B cell (primary cell): ENCODE data around the gene B4GALNT3. TPM values are rescaled to one million over a fixed set of nuclear protein-coding genes. Genes with fewer than 3 reads are reported as not detected.

Experiments used
- ATAC-seq: fragments of 200-7000 bp; cut with Tn5 transposase; one replicate; pipeline ENCODE4 v1.10.0; 2021; ENCODE audit warnings: low read depth, mild to moderate bottlenecking, moderate number of reproducible peaks, moderate library complexity
- CTCF ChIA-PET: fragments of 350-600 bp; sonication (Branson Sonifier 250); formaldehyde crosslinking; loops from one replicate; lab custom pipeline; 2021; ENCODE audit warnings: antibody characterized with exemption, inconsistent platforms; lab: Charles Lee
- POLR2A ChIA-PET: fragments of 350-600 bp; sonication (Branson Sonifier 250); formaldehyde crosslinking; loops from one replicate; lab custom pipeline; 2021; ENCODE audit warnings: antibody characterized with exemption; lab: Charles Lee
- DNase-seq: peaks from one replicate; pipeline ENCODE4 v3.0.0; 2013
- H2AFZ ChIP-seq: 2 replicates; pipeline ENCODE4 v1.6.1; 2012; ENCODE audit warnings: mild to moderate bottlenecking, low read depth, low read length; ENCODE audit not compliant: insufficient read depth, poor library complexity, severe bottlenecking
- H3K27ac ChIP-seq, 2 donors: 1 replicate in 1 of 2; 2 replicates in 1 of 2; pipeline ENCODE4 v1.5.1; 2012 to 2013; ENCODE audit warnings: low read length in 2 of 2, mild to moderate bottlenecking in 2 of 2, moderate library complexity in 1 of 2
- H3K27me3 ChIP-seq, 4 experiments: fragments of 200-600 bp in 1 of 4; sonication (generic) in 1 of 4; replicated peaks in 1 of 4; 1 replicate in 2 of 4; 2 replicates in 2 of 4; pipeline versions ENCODE4 v1.6.1 to v1.7.0; 2013 to 2016; ENCODE audit warnings: low read length in 3 of 4, mild to moderate bottlenecking in 2 of 4, mixed read lengths in 1 of 4, moderate library complexity in 1 of 4; ENCODE audit not compliant: insufficient read depth in 4 of 4, control insufficient read depth in 3 of 4; ENCODE audit errors: control extremely low read depth in 1 of 4
- H3K36me3 ChIP-seq, 2 experiments: replicated peaks in 1 of 2; 1 replicate in 1 of 2; 2 replicates in 1 of 2; pipeline versions ENCODE4 v1.6.1 to v1.7.1; 2013; ENCODE audit warnings: low read length in 1 of 2; ENCODE audit not compliant: insufficient read depth in 2 of 2, control insufficient read depth in 1 of 2; ENCODE audit errors: control extremely low read depth in 1 of 2, extremely low read depth in 1 of 2
- H3K4me1 ChIP-seq, 2 donors: fragments of 200-600 bp in 1 of 2; sonication (generic) in 1 of 2; 1 replicate in 1 of 2; 2 replicates in 1 of 2; pipeline versions ENCODE4 v1.5.1 to v1.6.1; 2013 to 2017; ENCODE audit warnings: low read length in 2 of 2; ENCODE audit not compliant: control insufficient read depth in 2 of 2, insufficient read depth in 2 of 2
- H3K4me2 ChIP-seq: replicated peaks from 2 replicates; pipeline ENCODE3; 2012; ENCODE audit warnings: mild to moderate bottlenecking, low read depth, low read length; ENCODE audit not compliant: poor library complexity, severe bottlenecking
- H3K4me3 ChIP-seq, 5 experiments: fragments of 200-600 bp in 1 of 5; sonication (generic) in 1 of 5; 1 replicate in 3 of 5; 2 replicates in 2 of 5; pipeline versions ENCODE4 v1.5.1 to v1.7.0; 2011 to 2016; ENCODE audit warnings: low read length in 4 of 5, mild to moderate bottlenecking in 4 of 5, low read depth in 2 of 5, control low read depth in 1 of 5, moderate library complexity in 1 of 5; ENCODE audit not compliant: insufficient read depth in 1 of 5; ENCODE audit errors: control extremely low read depth in 1 of 5, extremely low read depth in 1 of 5
- H3K79me2 ChIP-seq: fragments of 200-600 bp; sonication (generic); one replicate; pipeline ENCODE4 v1.6.0; 2016; ENCODE audit warnings: low read length; ENCODE audit not compliant: control insufficient read depth, insufficient read depth
- H3K9ac ChIP-seq: fragments of 200-600 bp; sonication (generic); 2 replicates; pipeline ENCODE4 v1.6.1; 2017; ENCODE audit warnings: mild to moderate bottlenecking, low read length, moderate library complexity
- H3K9me3 ChIP-seq, 3 donors: one replicate each; pipeline versions ENCODE4 v1.6.1 to v1.7.1; 2013; ENCODE audit warnings: low read length in 2 of 3; ENCODE audit not compliant: control insufficient read depth in 2 of 3, insufficient read depth in 1 of 3; ENCODE audit errors: control extremely low read depth in 1 of 3
- H4K20me1 ChIP-seq: 2 replicates; pipeline ENCODE4 v1.6.0; 2012; ENCODE audit warnings: mild to moderate bottlenecking, low read length; ENCODE audit not compliant: insufficient read depth, control insufficient read depth, poor library complexity, severe bottlenecking
- H3K27ac Mint-ChIP-seq: one replicate; pipeline ENCODE4 v1.8.0; 2021; ENCODE audit warnings: mixed read lengths
- H3K27me3 Mint-ChIP-seq: one replicate; pipeline ENCODE4 v1.8.0; 2021; ENCODE audit warnings: mixed read lengths
- H3K4me1 Mint-ChIP-seq: one replicate; pipeline ENCODE4 v1.8.0; 2021; ENCODE audit warnings: mixed read lengths
- H3K4me3 Mint-ChIP-seq: one replicate; pipeline ENCODE4 v1.8.0; 2021; ENCODE audit warnings: mixed read lengths
- H3K9me3 Mint-ChIP-seq: one replicate; pipeline ENCODE4 v1.8.0; 2022; ENCODE audit warnings: mixed read lengths; ENCODE audit not compliant: insufficient read depth
- CTCF ChIP-seq: fragments of 200-600 bp; IDR thresholded peaks from one replicate; pipeline ENCODE4 v1.8.0; 2022; ENCODE audit warnings: antibody characterized with exemption, mild to moderate bottlenecking
- EZH2 ChIP-seq: IDR thresholded peaks from 2 replicates; pipeline ENCODE4 v1.6.1; 2012; ENCODE audit warnings: borderline replicate concordance, low read depth, mild to moderate bottlenecking, moderate library complexity, low read length; ENCODE audit not compliant: insufficient read depth, poor library complexity, severe bottlenecking
- WGBS: methylation state at CpG from one replicate; pipeline ENCODE4 v1.1.5; 2013; ENCODE audit warnings: missing lambda C conversion rate; ENCODE audit not compliant: insufficient coverage; 5-methylcytosine and 5-hydroxymethylcytosine counted together
- intact Hi-C: fragments of 100-400 bp; cut with micrococcal nuclease; formaldehyde crosslinking; loops from one replicate; pipeline ENCODE4 v1.10.0; 2022
- polyA plus RNA-seq: library from polyadenylated mRNA; depleted of rRNA; stranded (reverse); fragments of >200 nt; gene quantifications from 2 replicates; pipeline ENCODE4 v1.2.3, GENCODE V29; 2012
- total RNA-seq, 2 donors: library from RNA; stranded (reverse); fragments of 120-200 nt in 1 of 2; gene quantifications; 1 replicate in 1 of 2; 2 replicates in 1 of 2; pipeline versions ENCODE4 v1.2.3 to v1.2.4, GENCODE V29; 2013 to 2022

The B4GALNT3 gene
- total and polyA plus RNA-seq, 2 donors (not counting 1 experiment from before 2014, with no cell fraction given): 0.25 TPM; not detected in 1

GRCh38 chr12:462936-463705 is 3.4 kb downstream of the B4GALNT3 start:
- Histone ChIP-seq H3K4me3 (no peak overlapping the region), H3K9me3 (no peaks in the 10 kb centered on the region), H3K79me2 (no peaks in the 10 kb centered on the region), H2AFZ (no peak overlapping the region), H3K9ac (no peak overlapping the region), H3K4me1 (peaks cover 7 to 14% of the 10 kb centered on the region in 2 donors), H4K20me1 (no peaks in the 10 kb centered on the region), H3K27ac (no peak overlapping the region), H3K27me3 (peaks cover 0 to 39% (median 14%) of the 10 kb centered on the region in 4 experiments), H3K4me2 (no peak overlapping the region), H3K36me3 (no peaks in the 10 kb centered on the region)
- Mint-ChIP-seq H3K4me1 (peaks cover 11% of the 10 kb centered on the region), H3K9me3 (no peaks in the 10 kb centered on the region), H3K27me3 (peaks cover 47% of the 10 kb centered on the region), H3K27ac (no peak overlapping the region), H3K4me3 (no peak overlapping the region)
- intact Hi-C loops: no loop called here
- CTCF ChIA-PET: interaction anchor here (1.0 kb wide), 2 partner anchors 10 to 14 kb away, joined by 3 read pairs; no protein-coding TSS in a partner anchor
- DNase-seq (no peak), ATAC-seq (no peak)
- no CpG with 5 or more reads among the region's 6 CpGs for WGBS
- no peak for TF ChIP-seq EZH2
- TF ChIP-seq CTCF: no peak
- POLR2A ChIA-PET: no interaction called here
